ENCODE measurements around the gene G6PC1. TPM values are rescaled to one million over a fixed set of nuclear protein-coding genes. Genes with fewer than 3 reads are reported as not detected.

Gene G6PC1
- total and polyA plus RNA-seq, 2 of the 4 experiments (the other 2 are of a cell fraction) = not detected

- H2BK5ac ChIP-seq (ENCODE audit: low read depth, low read length, poor library complexity, severe bottlenecking) = no peak overlapping the region
- DNase-seq = no peak
- no peaks in the 10 kb centered on the region for H3K9me1 ChIP-seq (ENCODE audit: insufficient read depth, low read length)
- no peak overlapping the region for H4K91ac ChIP-seq (ENCODE audit: insufficient read depth, low read depth, low read length)
- H3K56ac ChIP-seq (ENCODE audit: extremely low read depth, insufficient read depth, low read length) = no peak overlapping the region
- no peaks in the 10 kb centered on the region for H4K20me1 ChIP-seq (ENCODE audit: insufficient read depth, low read length)
- no peak overlapping the region for H3K4me2 ChIP-seq (ENCODE audit: low read depth, low read length)
- CTCF ChIA-PET = interaction anchor here (0.6 kb wide), 1 partner anchor 108 kb away, joined by 8 read pairs; no protein-coding TSS in a partner anchor
- no peak overlapping the region for H3K9ac ChIP-seq (ENCODE audit: low read depth, low read length)
- no peak overlapping the region for H3K27ac ChIP-seq (ENCODE audit: insufficient read depth, low read length)
- H4K5ac ChIP-seq (ENCODE audit: low read depth, low read length) = no peak overlapping the region
- no peak overlapping the region for H2AK9ac ChIP-seq (replicated peaks; ENCODE audit: low read depth, low read length, poor library complexity)
- no peak overlapping the region for H3K18ac ChIP-seq (ENCODE audit: low read depth, low read length)
- in situ Hi-C loops (cut with MboI; ENCODE audit: low sequenced_read_pairs) (loop anchor here (25.0 kb wide), 1 partner anchor 434 kb away; no protein-coding TSS in a partner anchor), dilution Hi-C loops (cut with HindIII; ENCODE audit: low sequenced_read_pairs, unreplicated experiment) (no loop called here), intact Hi-C loops (cut with micrococcal nuclease) (no loop called here)
- H3K27me3 ChIP-seq (ENCODE audit: control insufficient read depth, insufficient read depth, low read length) = peaks cover 31% of the 10 kb centered on the region
- POLR2A ChIA-PET (ENCODE audit: unreplicated experiment) = no interaction called here
- H2BK120ac ChIP-seq (ENCODE audit: low read depth, low read length) = no peak overlapping the region
- no peak for ATAC-seq (ENCODE audit: low read depth)
- H3K79me1 ChIP-seq (ENCODE audit: low read depth in 1 of 2, low read length in 2 of 2) = no peaks in the 10 kb centered on the region
- H3K23ac ChIP-seq (ENCODE audit: low read depth, low read length) = no peak overlapping the region
- H4K8ac ChIP-seq (ENCODE audit: low read depth in 2 of 2, low read length in 2 of 2) = no peak overlapping the region
- H3K9me3 ChIP-seq (ENCODE audit: control insufficient read depth, insufficient read depth, low read length) = no peaks in the 10 kb centered on the region
- no peak overlapping the region for H3K4me3 ChIP-seq (ENCODE audit: insufficient read depth, low read depth, low read length)
- no peak overlapping the region for H3K4ac ChIP-seq (ENCODE audit: low read depth, low read length)
- H3K14ac ChIP-seq (replicated peaks; ENCODE audit: low read depth, low read length) = no peak overlapping the region
- H2AK5ac ChIP-seq (ENCODE audit: low read depth, low read length) = no peak overlapping the region
- H2BK15ac ChIP-seq (ENCODE audit: low read depth, low read length) = no peak overlapping the region
- H2BK20ac ChIP-seq (ENCODE audit: low read depth, low read length) = no peak overlapping the region
- peaks cover 4% of the 10 kb centered on the region; the same call in 1 of the 2 replicates for H3K4me1 ChIP-seq (ENCODE audit: control insufficient read depth, insufficient read depth, low read length)
- 100% methylated on average over 2 of the region's 13 CpGs; no CpG with 5 or more reads in 1 of the 2 experiments for WGBS, 2 experiments (ENCODE audit: extremely low coverage in 2 of 2, insufficient read length in 1 of 2)
- no TSS peak for BruUV-seq (replicated peaks)
- no peaks in the 10 kb centered on the region for H3K36me3 ChIP-seq (ENCODE audit: control insufficient read depth, insufficient read depth, low read length)
- no peak overlapping the region for H2AFZ ChIP-seq (replicated peaks; ENCODE audit: low read length, poor library complexity)
- TF ChIP-seq CEBPB (IDR thresholded peaks at IDR 0.05; ENCODE audit: low read depth, low read length) (no peak), RAD21 (IDR thresholded peaks at IDR 0.05; ENCODE audit: low read length) (no peak), POLR2A (IDR thresholded peaks at IDR 0.05; ENCODE audit: low read depth, low read length) (no peak), USF2 (IDR thresholded peaks at IDR 0.05; ENCODE audit: low read depth, low read length) (no peak), RFX5 (IDR thresholded peaks at IDR 0.05; ENCODE audit: low read depth, low read length) (no peak), CTCF (conservative IDR thresholded peaks at IDR 0.05; ENCODE audit: low read depth, low read length) (no peak), NFE2L2 (IDR thresholded peaks at IDR 0.05; ENCODE audit: low read depth, low read length) (no peak)
These were observed 22.3 kb upstream of the G6PC1 start for GRCh38 chr17:42878123-42878880.
